Measurements from ENCODE around the gene LARP4B. TPM values are rescaled to one million over a fixed set of nuclear protein-coding genes. Genes with fewer than 3 reads are reported as not detected.

Gene LARP4B
- total RNA-seq, 1 donor from 2014 or later, result 33.1 TPM

DNA sequence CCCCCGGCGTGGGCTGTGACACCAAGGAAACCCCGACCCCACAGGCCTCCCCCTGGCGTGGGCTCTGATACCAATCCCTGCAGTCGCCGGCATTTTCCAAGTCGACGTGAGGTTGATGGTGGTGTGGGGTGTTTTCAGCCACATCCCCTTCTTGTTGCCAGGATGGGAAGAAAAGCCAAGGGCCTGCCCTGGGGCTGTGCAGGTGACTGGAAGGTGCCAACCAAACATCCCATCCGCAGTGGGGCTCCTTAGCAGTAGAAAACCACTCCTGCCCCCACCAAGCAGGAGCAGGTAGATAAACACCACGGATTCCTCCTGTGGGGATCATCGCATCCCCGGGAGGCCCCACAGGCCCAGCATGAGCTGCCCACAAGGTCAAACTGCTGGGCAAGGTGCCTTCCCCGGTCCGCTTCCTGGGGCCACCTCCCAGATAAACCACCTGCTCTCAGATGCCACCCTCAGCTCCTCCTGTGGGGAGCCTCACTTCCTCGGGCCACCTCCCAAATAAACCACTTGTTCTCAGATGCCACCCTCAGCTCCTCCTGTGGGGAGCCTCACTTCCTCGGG, 153.5 kb downstream of the LARP4B start:
- Histone ChIP-seq H3F3A (ENCODE audit: low read depth) (no peaks in the 10 kb centered on the region), H3K9ac (no peak overlapping the region), H3K4me1 (no peaks in the 10 kb centered on the region), H3K36me3 (no peaks in the 10 kb centered on the region), H2AFZ (replicated peaks) (no peak overlapping the region), H3K4me3 (no peak overlapping the region), H3K27ac (no peak overlapping the region), H3K79me2 (ENCODE audit: low read depth) (no peaks in the 10 kb centered on the region), H4K20me1 (ENCODE audit: low read depth) (no peaks in the 10 kb centered on the region), H3K27me3 (no peaks in the 10 kb centered on the region), H3K9me3 (ENCODE audit: low read depth) (no peaks in the 10 kb centered on the region), H3K4me2 (no peak overlapping the region)
- peaks cover 6% of the 10 kb centered on the region for H3K9me3 Mint-ChIP-seq
- no peak overlapping the region for H3K27ac Mint-ChIP-seq
- TF ChIP-seq, protein P1, sequence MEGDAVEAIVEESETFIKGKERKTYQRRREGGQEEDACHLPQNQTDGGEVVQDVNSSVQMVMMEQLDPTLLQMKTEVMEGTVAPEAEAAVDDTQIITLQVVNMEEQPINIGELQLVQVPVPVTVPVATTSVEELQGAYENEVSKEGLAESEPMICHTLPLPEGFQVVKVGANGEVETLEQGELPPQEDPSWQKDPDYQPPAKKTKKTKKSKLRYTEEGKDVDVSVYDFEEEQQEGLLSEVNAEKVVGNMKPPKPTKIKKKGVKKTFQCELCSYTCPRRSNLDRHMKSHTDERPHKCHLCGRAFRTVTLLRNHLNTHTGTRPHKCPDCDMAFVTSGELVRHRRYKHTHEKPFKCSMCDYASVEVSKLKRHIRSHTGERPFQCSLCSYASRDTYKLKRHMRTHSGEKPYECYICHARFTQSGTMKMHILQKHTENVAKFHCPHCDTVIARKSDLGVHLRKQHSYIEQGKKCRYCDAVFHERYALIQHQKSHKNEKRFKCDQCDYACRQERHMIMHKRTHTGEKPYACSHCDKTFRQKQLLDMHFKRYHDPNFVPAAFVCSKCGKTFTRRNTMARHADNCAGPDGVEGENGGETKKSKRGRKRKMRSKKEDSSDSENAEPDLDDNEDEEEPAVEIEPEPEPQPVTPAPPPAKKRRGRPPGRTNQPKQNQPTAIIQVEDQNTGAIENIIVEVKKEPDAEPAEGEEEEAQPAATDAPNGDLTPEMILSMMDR (IDR thresholded peaks at IDR 0.05), result no peak
- TF ChIP-seq EZH2phosphoT487 (IDR thresholded peaks at IDR 0.05), result no peak
- peaks cover 5% of the 10 kb centered on the region for H3K27me3 Mint-ChIP-seq (ENCODE audit: insufficient read depth, low read depth)
- peaks cover 2% of the 10 kb centered on the region for H3K36me3 Mint-ChIP-seq
- DNase-seq (ENCODE audit: low spot score), result no peak
- peaks cover 4% of the 10 kb centered on the region for H3K4me1 Mint-ChIP-seq
- no peak overlapping the region for H3K4me3 Mint-ChIP-seq

DNA sequence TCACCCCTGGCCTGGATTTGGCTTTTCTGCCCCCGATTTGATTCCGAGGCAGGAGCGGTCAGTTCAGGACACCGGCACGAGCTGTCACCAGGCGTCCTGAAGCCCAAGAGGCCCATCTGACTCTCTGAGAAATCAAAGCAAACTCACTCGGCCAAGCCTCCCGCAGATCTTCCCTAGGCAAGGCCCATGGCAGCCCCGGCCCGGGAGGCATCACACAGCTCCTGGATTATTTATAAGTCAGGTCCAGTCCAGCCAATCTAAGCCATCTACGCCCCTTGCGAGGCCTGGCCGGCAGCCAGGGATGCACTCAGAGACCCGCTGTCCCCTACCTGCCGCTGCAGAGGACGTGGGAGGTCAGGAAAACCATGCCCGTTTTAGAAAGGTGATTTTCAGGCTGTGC, 154.7 kb downstream of the LARP4B start:
- peaks cover 2% of the 10 kb centered on the region for H3K36me3 Mint-ChIP-seq
- peak overlapping the region; percentile 50 for H3K27ac Mint-ChIP-seq
- H3K9me3 Mint-ChIP-seq, result peaks cover 6% of the 10 kb centered on the region
- no peak overlapping the region for H3K9ac ChIP-seq
- TF ChIP-seq, protein P1 (IDR thresholded peaks at IDR 0.05), result no peak
- TF ChIP-seq EZH2 (IDR thresholded peaks at IDR 0.05), result no peak
- no peak for TF ChIP-seq EZH2phosphoT487 (IDR thresholded peaks at IDR 0.05)
- no peaks in the 10 kb centered on the region for H3K36me3 ChIP-seq
- H3K4me2 ChIP-seq, result no peak overlapping the region
- no peak for DNase-seq (ENCODE audit: low spot score)
- no peaks in the 10 kb centered on the region for H3K79me2 ChIP-seq (ENCODE audit: low read depth)
- no peaks in the 10 kb centered on the region for H3K9me3 ChIP-seq (ENCODE audit: low read depth)
- no peak overlapping the region for H3K27ac ChIP-seq
- H3F3A ChIP-seq (ENCODE audit: low read depth), result no peaks in the 10 kb centered on the region
- H3K27me3 ChIP-seq, result no peaks in the 10 kb centered on the region
- H2AFZ ChIP-seq (replicated peaks), result no peak overlapping the region
- no peaks in the 10 kb centered on the region for H3K4me1 ChIP-seq
- peaks cover 2% of the 10 kb centered on the region for H3K4me1 Mint-ChIP-seq
- H3K27me3 Mint-ChIP-seq (ENCODE audit: insufficient read depth, low read depth), result no peaks in the 10 kb centered on the region
- no peaks in the 10 kb centered on the region for H4K20me1 ChIP-seq (ENCODE audit: low read depth)
- H3K4me3 Mint-ChIP-seq, result no peak overlapping the region
- no peak overlapping the region for H3K4me3 ChIP-seq

DNA sequence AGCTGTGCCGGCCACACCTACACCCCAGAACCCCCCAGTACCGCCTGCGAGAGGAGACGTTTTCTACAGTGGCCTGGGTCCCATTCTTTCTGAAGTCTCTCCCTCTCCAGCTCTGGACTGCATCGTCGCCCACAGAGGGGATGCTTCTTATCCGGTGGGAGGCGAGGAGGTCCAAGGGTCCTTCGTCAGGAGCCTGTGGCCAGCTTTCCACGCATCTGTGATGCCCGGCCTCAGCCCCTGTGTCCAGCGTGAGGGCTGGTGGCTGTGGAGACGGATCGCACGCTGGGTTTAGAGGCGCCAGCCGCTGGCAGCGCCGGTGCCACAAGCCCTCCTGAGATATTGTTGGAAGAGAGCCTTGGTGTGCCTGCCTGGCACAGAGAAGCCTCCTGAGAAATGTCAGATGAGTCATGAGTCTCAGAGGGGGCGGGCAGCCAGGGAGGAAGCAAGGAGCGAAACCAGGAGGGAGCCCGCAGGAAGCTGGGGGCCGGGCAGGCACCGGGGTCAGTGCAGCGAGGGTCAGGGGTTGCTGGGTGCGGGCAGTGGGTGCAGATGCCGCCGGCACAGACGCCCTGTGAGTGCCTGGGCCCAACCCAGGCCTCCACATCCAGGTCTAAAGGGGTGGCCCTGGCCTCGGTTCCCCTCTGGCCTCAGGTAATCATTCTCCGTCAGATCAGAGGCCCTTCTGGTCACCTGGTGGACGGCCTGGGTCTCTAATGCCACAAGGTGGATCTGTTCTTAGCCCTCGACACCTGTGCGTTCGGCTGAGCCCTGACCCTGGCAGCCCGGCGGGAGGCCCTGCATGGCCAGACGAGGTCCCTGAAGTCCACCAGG, 156.0 kb downstream of the LARP4B start:
- no peaks in the 10 kb centered on the region for H3K79me2 ChIP-seq (ENCODE audit: low read depth)
- DNase-seq (ENCODE audit: low spot score), result no peak
- H3F3A ChIP-seq (ENCODE audit: low read depth), result no peaks in the 10 kb centered on the region
- H2AFZ ChIP-seq (replicated peaks), result no peak overlapping the region
- no peaks in the 10 kb centered on the region for H3K36me3 ChIP-seq
- H3K27ac ChIP-seq, result no peak overlapping the region
- H3K4me3 Mint-ChIP-seq, result no peak overlapping the region
- no peaks in the 10 kb centered on the region for H3K9me3 ChIP-seq (ENCODE audit: low read depth)
- no peak overlapping the region for H3K4me2 ChIP-seq
- H3K4me1 ChIP-seq, result no peaks in the 10 kb centered on the region
- H3K9ac ChIP-seq, result no peak overlapping the region
- no peak overlapping the region for H3K27ac Mint-ChIP-seq
- peaks cover 6% of the 10 kb centered on the region for H3K9me3 Mint-ChIP-seq
- H4K20me1 ChIP-seq (ENCODE audit: low read depth), result no peaks in the 10 kb centered on the region
- peaks cover 2% of the 10 kb centered on the region for H3K36me3 Mint-ChIP-seq
- no peak for TF ChIP-seq EZH2phosphoT487 (IDR thresholded peaks at IDR 0.05)
- no peak for TF ChIP-seq EZH2 (IDR thresholded peaks at IDR 0.05)
- TF ChIP-seq, protein P1 (IDR thresholded peaks at IDR 0.05), result no peak
- H3K4me1 Mint-ChIP-seq, result peaks cover 2% of the 10 kb centered on the region
- H3K27me3 ChIP-seq, result no peaks in the 10 kb centered on the region
- no peak overlapping the region for H3K4me3 ChIP-seq
- peaks cover 2% of the 10 kb centered on the region for H3K27me3 Mint-ChIP-seq (ENCODE audit: insufficient read depth, low read depth)

Data from neural progenitor cell (in vitro differentiated cells).